GM12872 (cell line): ENCODE data around the gene GDF2.

Experiments used
- TF ChIP-seq, protein P1 (sequence below): IDR thresholded peaks from 3 replicates; pipeline ENCODE4 v1.5.1; 2011; ENCODE audit warnings: low read depth, mild to moderate bottlenecking, low read length, moderate library complexity; ENCODE audit not compliant: insufficient read depth

The GDF2 gene

DNA sequence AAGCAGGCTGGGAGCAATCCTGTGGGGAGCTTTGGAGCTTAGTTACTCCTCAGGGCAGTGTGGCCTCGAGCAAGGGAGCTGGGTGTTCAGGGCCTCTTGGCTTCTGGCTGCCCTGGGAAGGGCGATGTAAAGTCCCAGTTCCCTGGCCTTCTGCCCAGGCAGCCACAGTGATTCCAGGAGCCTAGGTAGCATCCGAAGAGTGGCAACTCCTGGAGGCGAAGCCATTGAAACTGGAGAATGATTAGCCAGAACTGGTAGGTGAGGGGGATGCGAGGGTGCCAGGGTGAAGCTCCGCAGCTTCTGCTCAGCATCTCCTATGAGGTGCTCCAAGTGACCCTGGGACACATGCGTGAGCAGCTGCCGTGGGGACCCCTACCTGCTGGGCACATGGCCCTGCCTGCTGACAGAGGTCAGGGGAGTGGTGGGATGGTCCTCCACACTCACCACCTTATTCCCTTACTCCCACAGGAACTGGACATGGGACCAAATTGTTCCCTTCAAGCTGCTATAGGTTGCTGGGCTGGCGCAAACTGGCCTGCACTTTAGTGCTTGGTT is 7.8 kb upstream of the GDF2 start:
- TF ChIP-seq, protein P1, sequence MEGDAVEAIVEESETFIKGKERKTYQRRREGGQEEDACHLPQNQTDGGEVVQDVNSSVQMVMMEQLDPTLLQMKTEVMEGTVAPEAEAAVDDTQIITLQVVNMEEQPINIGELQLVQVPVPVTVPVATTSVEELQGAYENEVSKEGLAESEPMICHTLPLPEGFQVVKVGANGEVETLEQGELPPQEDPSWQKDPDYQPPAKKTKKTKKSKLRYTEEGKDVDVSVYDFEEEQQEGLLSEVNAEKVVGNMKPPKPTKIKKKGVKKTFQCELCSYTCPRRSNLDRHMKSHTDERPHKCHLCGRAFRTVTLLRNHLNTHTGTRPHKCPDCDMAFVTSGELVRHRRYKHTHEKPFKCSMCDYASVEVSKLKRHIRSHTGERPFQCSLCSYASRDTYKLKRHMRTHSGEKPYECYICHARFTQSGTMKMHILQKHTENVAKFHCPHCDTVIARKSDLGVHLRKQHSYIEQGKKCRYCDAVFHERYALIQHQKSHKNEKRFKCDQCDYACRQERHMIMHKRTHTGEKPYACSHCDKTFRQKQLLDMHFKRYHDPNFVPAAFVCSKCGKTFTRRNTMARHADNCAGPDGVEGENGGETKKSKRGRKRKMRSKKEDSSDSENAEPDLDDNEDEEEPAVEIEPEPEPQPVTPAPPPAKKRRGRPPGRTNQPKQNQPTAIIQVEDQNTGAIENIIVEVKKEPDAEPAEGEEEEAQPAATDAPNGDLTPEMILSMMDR = no peak

DNA sequence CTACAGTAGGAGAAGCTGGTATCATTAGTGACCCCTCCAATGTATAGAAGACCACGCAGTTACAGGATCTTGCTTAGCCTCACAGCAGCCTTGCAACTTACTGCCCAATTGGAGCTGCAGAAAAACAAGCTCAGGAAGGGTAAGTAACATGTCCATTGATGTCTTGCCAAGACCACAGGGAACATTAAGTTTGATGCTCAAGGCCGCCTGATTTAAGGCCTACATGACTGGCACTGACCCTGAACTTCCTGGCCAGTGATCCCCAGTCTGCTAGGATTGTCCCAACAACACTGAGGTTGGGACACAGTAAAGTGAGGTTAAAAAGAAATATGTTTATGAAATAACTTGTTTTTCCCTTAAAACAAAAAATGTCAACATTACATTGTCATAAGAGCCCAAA is 6.8 kb upstream of the GDF2 start:
- TF ChIP-seq, protein P1 = no peak

DNA sequence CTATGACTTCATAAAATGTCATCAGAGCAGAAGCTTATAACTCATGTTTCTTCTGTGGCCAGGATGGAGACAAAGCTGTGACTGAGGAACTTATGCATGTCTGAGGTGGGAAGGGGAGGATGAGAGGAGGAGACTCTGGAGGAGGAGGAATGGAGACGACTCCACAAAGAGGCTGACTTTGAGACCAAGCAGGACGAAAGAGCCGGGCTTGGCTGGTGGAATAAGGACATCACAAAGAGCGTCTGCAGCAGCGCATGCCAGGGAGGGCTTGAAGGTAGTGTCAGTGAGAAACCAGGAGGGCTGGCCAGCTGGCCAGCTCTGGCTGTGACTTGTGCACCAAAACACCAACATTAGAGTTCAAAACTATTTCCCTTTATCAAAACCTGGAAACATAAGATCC is 6.1 kb upstream of the GDF2 start:
- TF ChIP-seq, protein P1 = no peak

DNA sequence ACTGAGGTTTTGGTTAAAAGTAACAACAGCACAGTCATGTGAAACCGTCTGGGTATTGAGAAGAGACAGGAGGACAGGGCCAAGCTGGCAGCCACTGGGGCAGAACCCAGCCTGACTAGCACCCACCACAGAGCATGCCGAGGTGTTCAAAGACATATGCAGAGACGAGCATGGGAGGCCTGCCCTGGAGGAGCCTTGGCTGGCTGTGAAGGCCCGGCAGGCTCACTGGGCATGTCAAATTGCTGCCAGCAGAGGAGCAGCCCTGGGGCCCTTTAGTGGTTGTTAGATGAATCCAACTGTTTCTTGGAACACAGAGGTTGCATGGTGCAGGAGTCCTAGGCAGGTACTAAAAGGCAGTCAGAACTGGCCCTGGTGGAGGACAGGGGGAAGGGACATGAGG is 5.0 kb upstream of the GDF2 start:
- TF ChIP-seq, protein P1 = no peak

DNA sequence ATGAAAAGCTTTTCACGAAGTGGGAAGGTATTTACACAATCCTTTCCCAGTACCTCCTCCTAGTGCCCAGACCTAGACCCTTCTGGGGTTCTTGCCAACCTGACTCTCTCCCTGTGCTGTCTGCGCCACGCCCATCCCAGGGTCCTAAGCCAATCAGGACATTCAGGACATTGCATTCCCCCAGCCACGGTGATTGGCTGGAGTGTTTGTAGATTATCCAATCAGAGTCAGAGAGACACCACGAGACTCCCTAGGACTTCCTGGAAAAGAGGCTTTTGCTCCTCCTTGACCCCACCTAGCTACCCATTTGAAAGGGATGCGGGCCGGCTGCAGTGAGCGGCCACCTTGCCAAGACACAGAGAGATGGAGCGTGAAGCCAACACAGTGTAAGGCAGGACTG is 3.5 kb upstream of the GDF2 start:
- TF ChIP-seq, protein P1 = no peak

DNA sequence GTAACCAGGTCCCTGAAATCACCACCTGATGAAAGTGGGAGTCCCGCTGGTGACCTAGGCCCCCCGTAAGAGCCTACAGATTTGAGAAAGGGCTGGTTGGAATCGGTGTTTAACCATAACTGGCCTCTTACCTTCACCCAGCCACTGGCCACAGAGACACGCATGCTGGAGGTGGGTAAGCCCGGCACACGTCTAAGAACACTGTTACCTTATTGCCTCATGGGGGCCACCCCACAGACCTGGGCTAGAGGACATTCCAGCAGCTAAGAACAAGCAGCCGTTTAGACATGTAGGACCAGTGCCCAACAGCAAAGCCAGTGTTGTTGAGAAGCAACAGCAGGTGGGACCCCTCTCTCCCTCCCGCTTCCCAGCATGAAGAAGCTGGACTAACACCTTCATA is 2.5 kb upstream of the GDF2 start:
- TF ChIP-seq, protein P1 = no peak

DNA sequence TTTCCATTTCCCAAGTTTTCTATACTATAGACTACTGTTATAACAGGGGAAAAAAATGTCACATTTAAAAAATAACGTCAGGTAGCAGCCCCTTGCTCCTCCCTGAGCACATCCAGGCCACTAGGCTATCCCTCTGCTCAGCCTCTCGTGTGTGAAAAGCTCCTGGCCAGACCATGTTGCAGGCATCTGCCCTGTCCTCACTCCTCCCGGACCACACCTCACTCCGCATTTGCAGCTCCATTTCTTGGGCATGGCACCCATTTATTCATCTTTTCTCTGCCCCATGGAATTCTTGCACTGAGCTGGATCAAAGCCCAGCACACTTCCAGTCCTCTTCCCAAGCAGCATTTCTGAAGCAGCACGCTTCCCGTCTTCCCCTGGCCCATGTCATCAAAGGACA is 1.4 kb upstream of the GDF2 start:
- TF ChIP-seq, protein P1 = no peak
